ENCODE results near the gene FAM3D.

DNA sequence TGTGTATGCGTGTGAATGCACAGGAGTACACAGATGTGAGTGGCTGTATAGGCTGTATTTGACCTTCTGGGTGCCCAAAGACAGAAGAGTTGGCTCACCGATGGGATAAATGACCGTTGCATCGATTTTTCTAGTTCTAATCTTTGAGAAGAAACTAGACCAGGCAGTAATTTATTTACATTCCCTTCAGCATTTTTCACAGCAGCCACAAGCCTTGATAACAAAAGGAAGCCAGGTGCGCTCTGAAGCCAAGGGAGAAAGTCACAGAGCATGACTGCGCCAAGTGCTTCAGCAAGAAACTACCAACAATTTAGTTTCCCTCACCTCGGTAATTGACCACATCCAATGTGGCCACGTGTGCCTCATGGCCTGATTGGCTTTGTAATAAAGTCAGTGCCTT, 5.9 kb upstream of the FAM3D start:
- TF ChIP-seq, protein P1, sequence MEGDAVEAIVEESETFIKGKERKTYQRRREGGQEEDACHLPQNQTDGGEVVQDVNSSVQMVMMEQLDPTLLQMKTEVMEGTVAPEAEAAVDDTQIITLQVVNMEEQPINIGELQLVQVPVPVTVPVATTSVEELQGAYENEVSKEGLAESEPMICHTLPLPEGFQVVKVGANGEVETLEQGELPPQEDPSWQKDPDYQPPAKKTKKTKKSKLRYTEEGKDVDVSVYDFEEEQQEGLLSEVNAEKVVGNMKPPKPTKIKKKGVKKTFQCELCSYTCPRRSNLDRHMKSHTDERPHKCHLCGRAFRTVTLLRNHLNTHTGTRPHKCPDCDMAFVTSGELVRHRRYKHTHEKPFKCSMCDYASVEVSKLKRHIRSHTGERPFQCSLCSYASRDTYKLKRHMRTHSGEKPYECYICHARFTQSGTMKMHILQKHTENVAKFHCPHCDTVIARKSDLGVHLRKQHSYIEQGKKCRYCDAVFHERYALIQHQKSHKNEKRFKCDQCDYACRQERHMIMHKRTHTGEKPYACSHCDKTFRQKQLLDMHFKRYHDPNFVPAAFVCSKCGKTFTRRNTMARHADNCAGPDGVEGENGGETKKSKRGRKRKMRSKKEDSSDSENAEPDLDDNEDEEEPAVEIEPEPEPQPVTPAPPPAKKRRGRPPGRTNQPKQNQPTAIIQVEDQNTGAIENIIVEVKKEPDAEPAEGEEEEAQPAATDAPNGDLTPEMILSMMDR (conservative IDR thresholded peaks at IDR 0.05; ENCODE audit: low read depth, low read length), result no peak
- TF ChIP-seq EZH2 (IDR thresholded peaks at IDR 0.05; ENCODE audit: borderline replicate concordance, low read depth, low read length, poor library complexity, severe bottlenecking), result no peak
